ENCODE results near the gene CFL1. TPM values are rescaled to one million over a fixed set of nuclear protein-coding genes. Genes with fewer than 3 reads are reported as not detected.

Gene CFL1
- polyA plus RNA-seq, 1 of the 3 experiments (the other 2 are of a cell fraction) = 4,252 TPM

- no peaks in the 10 kb centered on the region for H3K9me2 ChIP-seq
- H3K79me2 ChIP-seq (ENCODE audit: insufficient read depth) = no peaks in the 10 kb centered on the region
- H3K27ac ChIP-seq (ENCODE audit: low read depth in 2 of 2, low read length in 1 of 2) = no peak overlapping the region
- ChIA-PET POLR2A (no interaction called here), CTCF (interaction anchor here (1.6 kb wide), 1 partner anchor 37 kb away, joined by 4 read pairs; no protein-coding TSS in a partner anchor)
- H3K9ac ChIP-seq = no peak overlapping the region
- no peak for DNase-seq
- no peaks in the 10 kb centered on the region for H3K27me3 ChIP-seq (ENCODE audit: insufficient read depth)
- WGBS (ENCODE audit: low lambda C conversion rate) = 66% methylated on average over 3 of the region's 3 CpGs
- H2AFZ ChIP-seq (ENCODE audit: low read depth) = no peak overlapping the region
- H3K36me3 ChIP-seq (replicated peaks in 1 of 2; ENCODE audit: control insufficient read depth in 1 of 2, insufficient read depth in 2 of 2, low read length in 1 of 2) = peaks cover 10 to 15% of the 10 kb centered on the region in 2 experiments
- peaks cover 31% of the 10 kb centered on the region for H3F3A ChIP-seq (replicated peaks; ENCODE audit: insufficient read depth)
- H4K20me1 ChIP-seq (ENCODE audit: insufficient read depth) = peaks cover 8% of the 10 kb centered on the region
- H3K9me3 ChIP-seq = no peaks in the 10 kb centered on the region
- peaks cover 0 to 4% of the 10 kb centered on the region in 2 experiments; a peak in 1 of 4 replicates for H3K4me1 ChIP-seq (ENCODE audit: control insufficient read depth in 1 of 2, insufficient read depth in 2 of 2, low read depth in 1 of 2, low read length in 1 of 2)
- H3K4me3 ChIP-seq (ENCODE audit: low read depth in 2 of 2, low read length in 1 of 2) = no peak overlapping the region
- no peak overlapping the region for H3K4me2 ChIP-seq
- TF ChIP-seq FOXM1 (IDR thresholded peaks at IDR 0.05; ENCODE audit: low read depth) (no peak), TAF1 (IDR thresholded peaks at IDR 0.05; ENCODE audit: borderline replicate concordance, low read depth, low read length) (no peak), EP300 (IDR thresholded peaks at IDR 0.05; ENCODE audit: borderline replicate concordance in 1 of 2, low read depth in 1 of 2, low read length in 1 of 2) (no peak)
- TF ChIP-seq, protein P1, sequence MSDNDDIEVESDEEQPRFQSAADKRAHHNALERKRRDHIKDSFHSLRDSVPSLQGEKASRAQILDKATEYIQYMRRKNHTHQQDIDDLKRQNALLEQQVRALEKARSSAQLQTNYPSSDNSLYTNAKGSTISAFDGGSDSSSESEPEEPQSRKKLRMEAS (IDR thresholded peaks at IDR 0.05; ENCODE audit: low read depth) = no peak
Observed at GRCh38 chr11:65847746-65848145, 10.2 kb downstream of the CFL1 start.

- Histone ChIP-seq H3F3A (replicated peaks; ENCODE audit: insufficient read depth) (peaks cover 7% of the 10 kb centered on the region), H2AFZ (ENCODE audit: low read depth) (no peak overlapping the region), H3K27me3 (ENCODE audit: insufficient read depth) (no peaks in the 10 kb centered on the region), H3K9ac (no peak overlapping the region), H3K4me1 (ENCODE audit: control insufficient read depth in 1 of 2, insufficient read depth in 2 of 2, low read depth in 1 of 2, low read length in 1 of 2) (no peaks in the 10 kb centered on the region; a peak in 1 of 4 replicates), H3K79me2 (ENCODE audit: insufficient read depth) (no peaks in the 10 kb centered on the region), H3K4me3 (ENCODE audit: low read depth in 2 of 2, low read length in 1 of 2) (no peak overlapping the region), H3K27ac (ENCODE audit: low read depth in 2 of 2, low read length in 1 of 2) (no peak overlapping the region), H4K20me1 (ENCODE audit: insufficient read depth) (no peaks in the 10 kb centered on the region), H3K4me2 (no peak overlapping the region), H3K9me3 (no peaks in the 10 kb centered on the region), H3K9me2 (no peaks in the 10 kb centered on the region), H3K36me3 (replicated peaks in 1 of 2; ENCODE audit: control insufficient read depth in 1 of 2, insufficient read depth in 2 of 2, low read length in 1 of 2) (no peaks in the 10 kb centered on the region)
- no peak for DNase-seq
- TF ChIP-seq TCF12 (IDR thresholded peaks at IDR 0.05) = no peak
- 85% methylated on average over 10 of the region's 10 CpGs for WGBS (ENCODE audit: low lambda C conversion rate)
- ChIA-PET POLR2A (interaction anchor here (0.7 to 1.2 kb wide), 2 partner anchors 9 to 12 kb away, joined by 3 read pairs; no protein-coding TSS in a partner anchor), CTCF (interaction anchor here (1.6 kb wide), 2 partner anchors 40 to 144 kb away, joined by 3 to 4 read pairs; no protein-coding TSS in a partner anchor)
Observed at GRCh38 chr11:65844231-65844872, 13.6 kb downstream of the CFL1 start.

DNA sequence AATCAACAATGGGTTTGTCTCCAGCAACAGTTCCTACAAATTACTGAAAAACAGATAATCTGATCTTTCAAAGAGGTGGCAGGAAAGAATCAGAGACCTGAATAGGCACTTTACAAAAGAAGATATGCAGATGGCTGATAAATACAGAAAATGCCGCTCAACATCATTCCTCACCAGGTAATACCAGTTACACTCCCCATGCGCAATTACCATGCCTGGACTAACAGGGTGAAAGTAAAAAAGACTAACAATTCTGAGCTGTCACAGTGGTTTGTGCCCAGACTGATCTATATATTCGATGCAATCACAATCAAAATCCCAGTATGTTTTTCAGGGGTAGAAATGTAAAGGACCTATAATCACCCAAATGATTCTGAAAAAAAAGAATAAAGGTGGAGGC is 14.2 kb downstream of the CFL1 start:
- Histone ChIP-seq H3K27ac (ENCODE audit: low read depth in 2 of 2, low read length in 1 of 2) (no peak overlapping the region), H3K9ac (no peak overlapping the region), H3K4me2 (no peak overlapping the region), H3K79me2 (ENCODE audit: insufficient read depth) (no peaks in the 10 kb centered on the region), H3K4me1 (ENCODE audit: control insufficient read depth in 1 of 2, insufficient read depth in 2 of 2, low read depth in 1 of 2, low read length in 1 of 2) (no peaks in the 10 kb centered on the region), H3K27me3 (ENCODE audit: insufficient read depth) (no peaks in the 10 kb centered on the region), H4K20me1 (ENCODE audit: insufficient read depth) (no peaks in the 10 kb centered on the region), H2AFZ (ENCODE audit: low read depth) (no peak overlapping the region), H3K4me3 (ENCODE audit: low read depth in 2 of 2, low read length in 1 of 2) (no peak overlapping the region), H3K9me3 (no peaks in the 10 kb centered on the region), H3K9me2 (no peaks in the 10 kb centered on the region), H3F3A (replicated peaks; ENCODE audit: insufficient read depth) (peaks cover 3% of the 10 kb centered on the region), H3K36me3 (replicated peaks in 1 of 2; ENCODE audit: control insufficient read depth in 1 of 2, insufficient read depth in 2 of 2, low read length in 1 of 2) (no peaks in the 10 kb centered on the region)
- 85% methylated on average over 3 of the region's 3 CpGs for WGBS (ENCODE audit: low lambda C conversion rate)
- no peak for TF ChIP-seq MEF2A (IDR thresholded peaks at IDR 0.05; ENCODE audit: borderline replicate concordance, low read depth)
- no peak for TF ChIP-seq YY1 (IDR thresholded peaks at IDR 0.05; ENCODE audit: low read depth)
- no peak for TF ChIP-seq RAD21 (IDR thresholded peaks at IDR 0.05; ENCODE audit: low read length)
- TF ChIP-seq MXI1 (IDR thresholded peaks at IDR 0.05; ENCODE audit: low read depth, low read length) = no peak
- no peak for TF ChIP-seq USF2 (IDR thresholded peaks at IDR 0.05; ENCODE audit: borderline replicate concordance, low read depth, low read length)
- ChIA-PET POLR2A (interaction anchor here (0.7 to 1.5 kb wide), 4 partner anchors 9 to 11 kb away, joined by 3 to 4 read pairs (median 3); partner anchors contain the start of gene SNX32), CTCF (interaction anchor here (1.2 to 1.6 kb wide), 3 partner anchors 41 to 145 kb away, joined by 3 to 4 read pairs (median 3); no protein-coding TSS in a partner anchor)
- no peak for DNase-seq

Data from SK-N-SH (cell line).